GM12865 (cell line): ENCODE measurements around the gene ARHGAP12.
A peak's percentile ranks its signal among the peaks of the same experiment; 100 is the strongest.
"Not testable (repeated sequence)": the region's sequence is repeated elsewhere in the genome, so short reads cannot be mapped to it uniquely, and the experiment has no call there.

Experiments
- DNase-seq: peaks from one replicate; pipeline ENCODE4 v3.0.0; 2010; ENCODE audit warnings: low read depth
- H3K4me3 ChIP-seq: 2 replicates; pipeline ENCODE4 v1.5.1; 2011; ENCODE audit warnings: mild to moderate bottlenecking, low read depth, low read length, control low read depth
- CTCF ChIP-seq: IDR thresholded peaks from 2 replicates; pipeline ENCODE4 v1.5.1; 2011; ENCODE audit warnings: low read length, control low read depth, low read depth, inconsistent platforms; ENCODE audit not compliant: insufficient read depth; ENCODE audit errors: missing control alignments

The ARHGAP12 gene

GRCh38 chr10:31928549-31929260 is at the start of gene ARHGAP12:
Gene ARHGAP12 (minus strand): TSS chr10:31928831. CDS start chr10:31908855, 19,976 bp downstream.
- DNase-seq = peak; percentile 90

GRCh38 chr10:31978156-31978483 is 49.5 kb upstream of the ARHGAP12 start:
- TF ChIP-seq CTCF = no peak
- no peak for DNase-seq
- no peak overlapping the region for H3K4me3 ChIP-seq

More at GRCh38 chr10:31928549-31929260, at the start of gene ARHGAP12:
- H3K4me3 ChIP-seq = peak within 1 kb of the TSS; percentile 95
- TF ChIP-seq CTCF = no peak

GRCh38 chr10:31977440-31978155 is 49.0 kb upstream of the ARHGAP12 start:
- H3K4me3 ChIP-seq = no peak overlapping the region
- peak; percentile 25 for DNase-seq
- no peak for TF ChIP-seq CTCF

GRCh38 chr10:31975157-31975765 is 46.6 kb upstream of the ARHGAP12 start:
- no peak for TF ChIP-seq CTCF

GRCh38 chr10:31974434-31975124 is 45.9 kb upstream of the ARHGAP12 start:
- TF ChIP-seq CTCF = no peak
- no peak overlapping the region for H3K4me3 ChIP-seq
- no peak for DNase-seq

More at GRCh38 chr10:31975157-31975765, 46.6 kb upstream of the ARHGAP12 start:
- no peak overlapping the region for H3K4me3 ChIP-seq
- no peak for DNase-seq

- TF ChIP-seq CTCF = no peak
- no peak for DNase-seq
- H3K4me3 ChIP-seq = no peak overlapping the region
Observed at GRCh38 chr10:31972519-31973041, 43.9 kb upstream of the ARHGAP12 start.

GRCh38 chr10:31969847-31970246 is 41.2 kb upstream of the ARHGAP12 start:
- not testable (repeated sequence) for H3K4me3 ChIP-seq
- peak; percentile 9 for DNase-seq
